Esophagus (tissue), 2 donors: ENCODE results near the gene AXIN1. TPM values are rescaled to one million over a fixed set of nuclear protein-coding genes. Genes with fewer than 3 reads are reported as not detected.
"Not testable (repeated sequence)": the region's sequence is repeated elsewhere in the genome, so short reads cannot be mapped to it uniquely, and the experiment has no call there.

Experiments
- H3K27ac ChIP-seq, 2 donors: one replicate each; pipeline ENCODE4 v1.5.1; 2013; ENCODE audit warnings: low read depth in 2 of 2, mild to moderate bottlenecking in 2 of 2, inconsistent platforms in 1 of 2, low read length in 1 of 2, moderate library complexity in 1 of 2
- H3K27me3 ChIP-seq, 2 donors: one replicate each; pipeline ENCODE4 v1.6.1; 2013; ENCODE audit warnings: low read length in 2 of 2, control low read depth in 1 of 2, mild to moderate bottlenecking in 1 of 2; ENCODE audit not compliant: insufficient read depth in 2 of 2, control insufficient read depth in 1 of 2
- H3K36me3 ChIP-seq, 2 donors: one replicate each; pipeline ENCODE4 v1.6.1; 2013; ENCODE audit warnings: low read length in 1 of 2; ENCODE audit not compliant: control insufficient read depth in 2 of 2, insufficient read depth in 2 of 2
- H3K4me1 ChIP-seq, 2 donors: one replicate each; pipeline ENCODE4 v1.6.1; 2013; ENCODE audit warnings: low read length in 1 of 2; ENCODE audit not compliant: control insufficient read depth in 2 of 2, insufficient read depth in 2 of 2
- H3K4me3 ChIP-seq, 2 donors: one replicate each; pipeline ENCODE4 v1.5.1; 2013; ENCODE audit warnings: low read length in 2 of 2, mild to moderate bottlenecking in 2 of 2, low read depth in 1 of 2, moderate library complexity in 1 of 2
- H3K9me3 ChIP-seq, 2 donors: one replicate each; pipeline ENCODE4 v1.6.1; 2013; ENCODE audit warnings: mild to moderate bottlenecking in 2 of 2, low read depth in 1 of 2, low read length in 1 of 2, moderate library complexity in 1 of 2; ENCODE audit not compliant: control insufficient read depth in 2 of 2, insufficient read depth in 1 of 2
- WGBS, 2 donors: extraction: QIAGEN DNeasy Blood & Tissue Kit; methylation state at CpG; one replicate each; pipeline ENCODE4 v1.1.7; 2013; 5-methylcytosine and 5-hydroxymethylcytosine counted together
- polyA plus RNA-seq, 2 donors: library from polyadenylated mRNA; stranded (reverse); fragments of 200-250 nt; gene quantifications; one replicate each; pipeline ENCODE4 v1.2.3, GENCODE V29; 2013
- donor health status: healthy with polysubstance abuse.
- donor health status: Bipolar disorder and iron deficiency.

Gene AXIN1
- polyA plus RNA-seq, 2 donors: 11.9 to 16.7 TPM

GRCh38 chr16:263944-264343, 88.6 kb downstream of the AXIN1 start:
- peaks cover 0 to 3% of the 10 kb centered on the region in 2 donors for H3K9me3 ChIP-seq
- H3K27ac ChIP-seq: no peak overlapping the region
- H3K36me3 ChIP-seq: peaks cover 27 to 48% of the 10 kb centered on the region in 2 donors
- WGBS, 2 donors: 90% methylated on average over 17 of the region's 17 CpGs
- no peak overlapping the region for H3K4me3 ChIP-seq
- peaks cover 2 to 13% of the 10 kb centered on the region in 2 donors for H3K4me1 ChIP-seq
- no peaks in the 10 kb centered on the region for H3K27me3 ChIP-seq

DNA sequence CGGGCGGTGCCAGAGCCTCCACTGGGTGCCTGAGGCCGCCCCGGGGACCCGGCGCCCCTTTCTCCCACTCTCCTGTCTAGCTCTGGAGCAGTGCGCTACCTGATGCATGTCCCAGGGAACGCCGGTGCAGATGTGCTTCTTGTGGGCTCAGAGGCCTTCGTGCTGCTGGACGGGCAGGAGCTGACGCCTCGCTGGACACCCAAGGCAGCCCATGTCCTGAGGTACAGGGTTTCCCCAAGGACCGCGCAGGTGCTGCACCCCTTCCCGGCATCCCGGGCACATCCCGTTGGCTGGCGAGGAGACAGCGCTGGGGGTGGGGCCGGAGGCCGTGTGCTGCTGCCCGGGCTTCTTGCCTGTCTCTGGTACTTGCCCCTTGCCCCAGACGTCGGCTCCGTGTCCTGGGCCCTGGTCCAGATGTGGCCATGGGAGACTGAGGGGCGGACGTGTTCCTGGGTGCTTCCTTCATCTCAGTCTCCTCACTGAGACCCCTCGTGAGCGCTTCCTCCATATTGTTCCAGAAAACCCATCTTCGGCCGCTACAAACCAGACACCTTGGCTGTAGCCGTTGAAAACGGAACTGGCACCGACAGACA, 89.2 kb downstream of the AXIN1 start:
- no peaks in the 10 kb centered on the region for H3K27me3 ChIP-seq
- H3K27ac ChIP-seq: no peak overlapping the region
- no peak overlapping the region for H3K4me3 ChIP-seq
- 91 to 94% methylated on average over 28 to 35 of the region's 35 CpGs for WGBS, 2 donors
- H3K9me3 ChIP-seq: peaks cover 0 to 3% of the 10 kb centered on the region in 2 donors
- peaks cover 27 to 48% of the 10 kb centered on the region in 2 donors for H3K36me3 ChIP-seq
- H3K4me1 ChIP-seq: peaks cover 0 to 7% of the 10 kb centered on the region in 2 donors

GRCh38 chr16:262121-262745, 90.3 kb downstream of the AXIN1 start:
- peaks cover 27 to 48% of the 10 kb centered on the region in 2 donors for H3K36me3 ChIP-seq
- no peak overlapping the region for H3K4me3 ChIP-seq

DNA sequence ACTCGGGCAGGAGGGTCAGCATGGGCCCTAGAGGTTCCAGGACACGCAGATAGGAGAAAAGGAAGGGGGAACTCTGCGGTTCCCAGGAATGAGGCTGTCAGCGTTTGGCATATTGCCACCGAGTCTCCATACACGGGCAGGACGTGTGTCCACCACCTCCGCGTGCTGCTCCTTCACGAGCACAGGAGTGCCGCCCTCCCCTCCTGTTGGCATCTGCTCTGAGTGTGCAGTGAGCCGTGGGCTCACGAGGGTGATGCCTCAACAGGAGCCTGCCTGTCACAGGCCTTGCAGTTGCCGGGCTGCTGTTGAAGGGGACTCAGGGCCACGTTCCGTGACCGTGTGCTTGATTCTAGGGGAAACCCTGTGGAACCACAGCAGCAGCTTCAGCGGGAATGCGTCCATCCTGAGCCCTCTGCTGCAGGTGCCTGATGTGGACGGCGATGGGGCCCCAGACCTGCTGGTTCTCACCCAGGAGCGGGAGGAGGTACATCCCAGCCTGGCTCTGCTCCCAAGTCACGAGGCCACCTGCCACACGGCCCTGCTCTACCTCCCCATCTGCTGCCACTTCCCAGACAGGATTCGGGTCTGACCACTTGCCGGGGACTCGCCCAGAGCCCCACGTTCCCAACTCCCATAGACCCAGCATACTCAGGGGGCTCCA, 91.4 kb downstream of the AXIN1 start:
- Histone ChIP-seq H3K9me3 (peaks cover 0 to 3% of the 10 kb centered on the region in 2 donors), H3K27me3 (no peaks in the 10 kb centered on the region), H3K27ac (no peak overlapping the region), H3K4me3 (no peak overlapping the region), H3K4me1 (no peaks in the 10 kb centered on the region), H3K36me3 (peaks cover 27 to 48% of the 10 kb centered on the region in 2 donors)
- 77 to 89% methylated on average over 27 to 28 of the region's 28 CpGs for WGBS, 2 donors

More at GRCh38 chr16:262121-262745, 90.3 kb downstream of the AXIN1 start:
- no peaks in the 10 kb centered on the region for H3K4me1 ChIP-seq
- no peak overlapping the region for H3K27ac ChIP-seq
- WGBS, 2 donors: 92 to 94% methylated on average over 24 to 29 of the region's 29 CpGs
- peaks cover 0 to 3% of the 10 kb centered on the region in 2 donors for H3K9me3 ChIP-seq
- no peaks in the 10 kb centered on the region for H3K27me3 ChIP-seq

- Histone ChIP-seq H3K36me3 (peaks cover 27 to 48% of the 10 kb centered on the region in 2 donors), H3K9me3 (peaks cover 0 to 3% of the 10 kb centered on the region in 2 donors), H3K27me3 (no peaks in the 10 kb centered on the region), H3K27ac (no peak overlapping the region), H3K4me1 (no peaks in the 10 kb centered on the region), H3K4me3 (no peak overlapping the region)
- WGBS, 2 donors: 94 to 96% methylated on average over 19 of the region's 19 CpGs
Observed at GRCh38 chr16:260326-260725, 92.2 kb downstream of the AXIN1 start.

DNA sequence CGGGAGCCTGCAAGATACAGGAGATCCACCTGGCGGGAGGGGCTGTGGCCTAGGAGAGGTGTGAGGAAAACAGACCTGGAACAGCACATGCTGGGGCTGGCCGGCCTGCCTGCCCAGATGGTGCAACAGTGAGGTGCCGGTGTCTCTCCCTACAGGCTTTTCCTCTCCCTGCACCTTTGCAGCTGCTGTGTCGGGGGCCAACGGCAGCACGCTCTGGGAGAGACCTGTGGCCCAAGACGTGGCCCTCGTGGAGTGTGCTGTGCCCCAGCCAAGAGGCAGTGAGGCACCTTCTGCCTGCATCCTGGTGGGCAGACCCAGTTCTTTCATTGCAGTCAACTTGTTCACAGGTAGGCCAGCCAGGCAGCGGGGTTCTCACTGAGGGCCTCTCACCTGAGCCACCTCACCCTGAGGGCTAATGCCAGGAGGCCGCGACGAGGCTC, 92.7 kb downstream of the AXIN1 start:
- Histone ChIP-seq H3K27me3 (no peaks in the 10 kb centered on the region), H3K4me1 (no peaks in the 10 kb centered on the region), H3K4me3 (no peak overlapping the region), H3K27ac (no peak overlapping the region), H3K9me3 (peaks cover 0 to 3% of the 10 kb centered on the region in 2 donors), H3K36me3 (peaks cover 27 to 49% of the 10 kb centered on the region in 2 donors)
- 85 to 93% methylated on average over 13 of the region's 13 CpGs for WGBS, 2 donors

DNA sequence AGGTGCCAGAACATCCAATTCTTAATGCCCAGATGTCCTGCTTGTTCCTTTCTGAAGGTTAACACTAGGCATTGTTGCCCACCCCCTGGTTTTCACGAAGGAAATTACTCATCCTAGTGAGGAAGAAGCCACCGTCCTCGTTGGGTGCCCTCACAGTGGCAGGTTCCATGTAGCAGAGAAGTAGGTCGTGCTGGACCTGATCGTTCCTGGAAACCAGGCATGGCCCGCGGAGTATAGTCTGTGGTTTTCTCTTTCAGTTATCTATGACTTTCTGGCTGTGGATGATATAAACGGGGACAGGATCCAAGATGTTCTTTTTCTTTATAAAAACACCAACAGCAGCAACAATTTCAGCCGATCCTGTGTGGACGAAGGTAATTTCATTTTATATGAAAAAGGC, 93.3 kb downstream of the AXIN1 start:
- WGBS, 2 donors: 87 to 90% methylated on average over 10 of the region's 10 CpGs
- H3K9me3 ChIP-seq: peaks cover 0 to 3% of the 10 kb centered on the region in 2 donors

GRCh38 chr16:258091-258490, 94.4 kb downstream of the AXIN1 start:
- H3K27ac ChIP-seq, H3K4me1 ChIP-seq, H3K27me3 ChIP-seq, H3K4me3 ChIP-seq, H3K9me3 ChIP-seq: not testable (repeated sequence)
- peaks cover 15 to 33% of the 10 kb centered on the region in 2 donors for H3K36me3 ChIP-seq
- 81 to 96% methylated on average over 7 to 11 of the region's 13 CpGs for WGBS, 2 donors

More for the DNA sequence above, 93.3 kb downstream of the AXIN1 start:
- Histone ChIP-seq H3K27me3 (no peaks in the 10 kb centered on the region), H3K4me3 (no peak overlapping the region), H3K4me1 (no peaks in the 10 kb centered on the region), H3K27ac (no peak overlapping the region), H3K36me3 (peaks cover 22 to 43% of the 10 kb centered on the region in 2 donors)

- Histone ChIP-seq H3K4me1 (no peaks in the 10 kb centered on the region), H3K27ac (no peak overlapping the region), H3K9me3 (no peaks in the 10 kb centered on the region), H3K4me3 (no peak overlapping the region), H3K27me3 (no peaks in the 10 kb centered on the region), H3K36me3 (peaks cover 4 to 9% of the 10 kb centered on the region in 2 donors)
- WGBS, 2 donors: 96 to 97% methylated on average over 6 of the region's 6 CpGs
Observed at GRCh38 chr16:255183-255582, 97.3 kb downstream of the AXIN1 start.
